GM21381 (cell line): ENCODE results near the gene COPE.
"Not testable (repeated sequence)": the region's sequence is repeated elsewhere in the genome, so short reads cannot be mapped to it uniquely, and the experiment has no call there.

ENCODE experiments used
- ATAC-seq: cut with Tn5 transposase; IDR thresholded peaks from one replicate; pipeline ENCODE4 v1.9.1; 2021; ENCODE audit warnings: mild to moderate bottlenecking, moderate library complexity; ENCODE audit not compliant: unreplicated experiment

COPE gene

DNA sequence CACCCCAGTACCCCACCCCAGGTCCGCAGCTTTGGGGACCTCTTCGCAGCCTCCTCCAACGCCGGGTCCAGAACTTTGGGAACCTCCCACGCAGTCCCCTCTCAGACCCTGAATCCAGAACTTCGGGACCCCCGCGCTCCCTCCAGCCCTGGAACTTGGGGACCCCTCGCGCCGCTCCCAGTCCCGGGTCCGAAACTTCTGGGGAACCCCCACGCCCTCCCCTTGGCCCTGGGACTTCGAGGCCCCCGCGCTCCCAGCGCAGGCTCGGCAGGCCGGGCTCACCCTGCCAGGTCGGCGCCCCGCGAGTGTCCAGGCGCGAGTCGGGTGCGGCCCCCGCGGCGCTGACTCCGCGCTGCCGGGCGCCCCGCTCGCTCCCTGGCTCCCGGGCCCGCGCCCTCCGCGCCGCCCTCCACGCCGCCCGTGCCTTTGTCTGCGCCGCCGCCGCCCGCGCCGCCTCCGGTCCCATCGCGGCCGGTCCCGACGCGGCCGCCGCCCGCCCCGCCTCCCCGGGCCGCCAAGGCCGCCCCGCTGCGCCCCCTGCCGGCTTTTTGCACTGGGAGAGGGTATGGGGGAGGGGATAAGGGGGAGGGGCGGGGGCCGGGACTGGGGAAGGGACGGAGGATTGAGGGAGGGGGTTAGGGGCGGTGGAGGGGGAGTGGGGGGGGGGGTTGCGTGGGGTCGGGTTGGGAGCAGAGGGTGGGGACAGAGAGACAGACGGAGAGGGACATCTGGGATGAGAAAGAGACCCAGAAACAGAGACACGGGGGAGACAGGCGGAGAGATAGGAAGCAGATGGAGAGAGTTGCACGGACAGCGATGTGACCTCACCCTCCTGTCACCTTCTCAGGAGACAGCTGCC is 21.8 kb upstream of the COPE start, which contains the start of gene HOMER3:
TSS of gene HOMER3 (minus strand) at position 449 of the 859 bp plus-strand sequence. CDS start 2,235 bp downstream, outside the sequence.
- ATAC-seq = no peak

DNA sequence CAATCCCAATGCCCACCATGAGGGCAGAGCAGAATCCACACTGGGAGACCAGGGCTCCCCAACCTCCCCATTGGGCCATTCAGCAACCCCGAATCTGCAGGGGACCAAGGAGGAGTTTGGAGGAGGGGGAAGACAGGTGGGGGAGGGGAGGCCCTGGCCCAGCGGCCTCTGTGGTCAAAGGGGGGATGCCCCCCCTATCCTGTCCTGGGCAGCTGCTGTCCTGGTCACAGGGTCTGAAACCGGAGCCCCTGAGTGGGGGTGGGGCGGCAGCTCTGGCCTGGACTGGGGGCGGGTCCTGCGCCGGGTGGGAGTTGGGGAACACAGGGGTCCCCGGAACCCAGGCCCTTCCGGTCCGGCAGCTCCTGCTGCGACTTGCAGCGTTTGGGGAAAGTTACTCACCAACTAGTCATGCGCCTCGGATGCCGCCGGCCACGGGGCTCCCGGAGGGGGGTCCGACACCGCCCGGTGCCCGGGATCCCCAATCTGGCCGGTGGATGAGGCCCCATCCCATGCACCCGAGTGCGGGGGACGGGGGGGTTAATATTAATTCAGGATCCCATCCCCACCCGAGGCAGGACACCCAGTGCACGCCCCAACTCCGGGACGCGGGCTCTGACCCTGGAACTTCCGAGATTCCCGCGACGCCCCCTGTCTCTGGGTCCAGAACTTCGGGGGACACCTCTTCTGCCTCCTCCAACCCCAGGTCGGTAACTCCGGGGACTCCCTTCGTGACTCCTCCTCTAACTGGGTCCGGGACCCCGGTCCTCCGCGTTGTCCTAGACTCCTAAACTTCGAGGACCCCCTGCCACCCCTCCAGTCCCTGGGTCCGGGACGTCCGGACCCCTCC is 21.0 kb upstream of the COPE start:
- ATAC-seq = no peak

DNA sequence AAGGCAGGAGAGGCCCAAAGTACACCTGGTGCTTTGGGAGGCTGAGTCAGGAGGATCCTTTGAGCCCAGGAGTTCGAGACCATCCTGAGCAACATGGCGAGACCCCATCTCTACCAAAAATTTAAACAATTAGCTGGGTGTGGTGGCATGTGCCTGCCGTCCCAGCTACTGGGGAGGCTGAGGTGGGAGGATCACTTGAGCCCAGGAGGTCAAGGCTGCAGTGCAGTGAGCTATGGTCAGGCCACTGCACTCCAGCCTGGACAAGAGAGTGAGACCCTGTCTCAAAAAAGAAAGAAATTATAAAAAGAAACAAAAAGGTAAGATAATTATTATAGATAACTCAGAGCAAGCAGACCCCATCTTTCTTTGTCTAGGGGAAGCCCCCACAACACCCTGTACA is 20.0 kb upstream of the COPE start:
- ATAC-seq = no peak

DNA sequence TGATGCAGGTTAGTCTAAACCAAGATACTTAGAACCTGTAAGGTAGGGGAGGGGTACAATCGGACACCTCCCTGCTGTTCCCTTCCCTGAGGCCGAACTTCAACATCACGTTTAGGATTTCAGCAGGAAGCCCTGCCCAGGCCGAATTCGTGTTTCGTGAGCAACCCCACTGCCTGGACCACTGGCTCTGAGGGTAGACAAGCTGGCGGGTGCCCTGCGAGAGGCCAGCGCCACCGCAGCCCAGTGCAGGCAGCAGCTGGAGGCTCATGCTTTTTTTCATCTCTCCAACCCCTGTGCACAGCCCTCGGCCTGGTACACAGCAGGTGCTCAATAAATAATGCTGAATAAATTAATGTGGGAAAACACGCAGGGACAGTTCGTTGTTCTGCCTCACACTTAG is 14.1 kb upstream of the COPE start:
- no peak for ATAC-seq

DNA sequence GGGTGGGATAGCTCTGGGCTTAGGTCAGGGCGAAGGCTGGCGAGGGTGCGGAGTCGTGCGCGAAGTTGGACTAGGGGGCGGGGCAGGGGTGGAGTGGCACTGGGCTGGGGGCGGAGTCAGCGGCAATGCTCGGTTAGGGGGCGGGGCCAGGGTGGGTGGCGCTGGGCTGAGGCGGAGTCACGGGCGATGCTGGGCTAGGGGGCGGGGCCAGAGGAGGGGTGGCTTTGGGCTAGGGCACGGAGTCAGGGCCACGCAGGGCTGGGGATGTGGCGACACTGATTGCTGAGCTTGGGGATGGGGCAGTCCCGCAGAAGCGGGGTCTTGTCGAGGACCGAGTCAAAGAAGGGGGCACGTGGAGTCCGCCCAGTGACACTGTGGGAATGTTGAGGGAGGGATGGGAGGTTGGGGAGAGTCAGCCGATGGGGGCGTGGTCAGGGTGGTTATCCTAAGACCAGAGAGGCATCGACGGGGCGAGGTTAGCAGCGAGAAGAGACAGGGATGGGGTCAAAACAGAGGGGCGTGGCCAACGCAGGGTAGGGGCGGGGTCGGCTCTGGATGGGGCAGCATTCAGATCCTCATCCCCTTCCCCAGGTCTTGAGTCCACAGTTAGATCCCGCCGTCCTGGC is 13.1 kb upstream of the COPE start:
- ATAC-seq = no peak

DNA sequence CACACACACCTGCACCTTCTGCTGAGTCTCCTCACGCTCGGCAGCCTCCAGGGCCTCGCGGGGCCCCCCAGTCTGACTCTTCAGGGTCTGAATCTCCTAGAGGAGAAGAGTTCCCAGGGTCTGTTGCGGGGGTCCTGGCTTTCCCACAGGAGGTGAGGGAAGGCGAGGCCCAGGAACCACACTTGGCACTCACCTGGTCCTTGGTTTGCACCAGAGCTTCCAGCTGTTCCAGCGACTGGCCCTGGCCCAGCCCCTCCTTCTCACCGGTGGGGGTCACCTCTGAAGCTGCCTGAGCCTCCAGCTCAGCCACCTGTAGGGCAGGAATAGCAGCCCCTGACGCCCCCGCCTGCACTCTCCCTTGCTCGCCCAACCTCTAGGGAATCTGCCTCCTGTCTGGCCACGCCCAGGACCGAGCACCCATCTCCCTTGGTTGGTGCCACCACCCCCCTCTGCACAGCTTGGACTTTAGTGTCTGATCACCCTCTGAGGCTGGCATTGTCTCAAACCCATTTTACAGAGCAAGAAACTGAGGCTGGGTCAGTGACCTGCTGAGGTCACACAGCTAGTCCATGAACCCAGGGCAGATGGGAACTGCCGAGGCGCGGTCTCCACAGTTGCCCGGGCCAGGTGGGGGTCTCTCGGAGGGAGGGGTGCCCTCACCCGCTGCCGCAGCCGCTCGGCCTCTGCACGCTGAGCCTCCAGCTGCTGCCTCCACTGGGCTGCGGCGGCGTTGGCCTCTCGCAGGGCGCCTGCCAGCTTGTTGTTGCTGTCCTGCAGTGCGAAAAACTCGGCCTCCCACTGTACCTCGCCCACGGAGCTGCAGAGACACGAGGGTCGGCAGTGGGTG is 12.4 kb upstream of the COPE start:
- no peak for ATAC-seq

DNA sequence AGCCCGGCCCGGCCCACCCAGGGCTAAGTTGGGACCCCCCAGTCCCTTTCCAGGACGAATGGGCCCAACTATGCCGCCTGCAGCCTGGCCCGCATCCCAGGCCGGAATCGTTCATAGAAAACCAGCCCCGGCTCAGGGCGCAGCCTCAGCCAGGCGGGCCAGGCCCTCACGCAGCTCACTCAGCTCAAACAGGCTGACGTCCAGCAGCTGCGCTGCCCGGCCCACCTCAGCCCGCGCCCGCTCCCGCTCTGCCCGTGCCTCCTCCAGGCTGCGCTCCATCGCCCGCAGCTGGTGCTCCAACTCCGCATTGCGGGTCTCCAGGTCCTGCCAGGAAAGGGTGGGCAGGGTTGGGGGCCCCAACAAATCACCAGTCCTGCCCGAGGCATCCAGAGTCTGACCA is 10.1 kb upstream of the COPE start:
- no peak for ATAC-seq

DNA sequence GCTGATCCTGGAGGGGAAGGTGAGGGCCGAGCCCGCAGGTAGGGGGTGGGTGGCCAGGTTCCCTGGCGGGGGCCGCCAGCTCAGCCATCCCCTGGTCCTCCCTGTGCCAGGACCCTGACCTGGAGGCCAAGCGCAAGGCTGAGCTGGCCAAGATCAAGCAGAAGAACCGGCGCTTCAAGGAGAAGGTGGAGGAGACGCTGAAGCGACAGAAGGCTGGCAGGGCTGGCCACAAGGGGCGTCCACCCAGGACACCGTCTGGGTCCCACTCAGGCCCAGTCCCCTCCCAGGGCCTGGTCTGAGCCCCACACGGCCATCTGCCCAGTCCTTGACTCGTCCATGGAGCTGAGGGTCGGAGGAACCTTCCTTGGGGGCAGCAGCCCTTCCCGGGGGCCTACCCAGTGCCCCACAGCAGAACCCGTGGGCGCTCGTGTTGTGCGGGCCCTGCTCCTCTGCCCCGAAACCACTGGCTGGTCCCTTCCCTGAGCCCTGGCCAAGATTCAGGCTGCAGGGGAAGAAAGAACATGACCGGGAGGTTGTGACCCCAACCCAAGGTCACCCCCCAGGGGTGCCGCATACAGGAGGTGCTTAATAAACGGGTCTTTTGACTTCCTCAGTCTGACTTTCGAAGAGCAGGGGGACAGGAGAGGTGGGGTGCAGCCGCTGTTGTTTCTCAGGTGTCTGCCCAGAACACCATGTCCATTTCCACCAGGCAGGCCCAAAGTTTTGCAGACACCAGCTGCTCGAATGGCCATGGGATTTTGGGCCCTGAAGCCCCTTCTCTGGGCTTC is 9.0 kb upstream of the COPE start:
- no peak for ATAC-seq

DNA sequence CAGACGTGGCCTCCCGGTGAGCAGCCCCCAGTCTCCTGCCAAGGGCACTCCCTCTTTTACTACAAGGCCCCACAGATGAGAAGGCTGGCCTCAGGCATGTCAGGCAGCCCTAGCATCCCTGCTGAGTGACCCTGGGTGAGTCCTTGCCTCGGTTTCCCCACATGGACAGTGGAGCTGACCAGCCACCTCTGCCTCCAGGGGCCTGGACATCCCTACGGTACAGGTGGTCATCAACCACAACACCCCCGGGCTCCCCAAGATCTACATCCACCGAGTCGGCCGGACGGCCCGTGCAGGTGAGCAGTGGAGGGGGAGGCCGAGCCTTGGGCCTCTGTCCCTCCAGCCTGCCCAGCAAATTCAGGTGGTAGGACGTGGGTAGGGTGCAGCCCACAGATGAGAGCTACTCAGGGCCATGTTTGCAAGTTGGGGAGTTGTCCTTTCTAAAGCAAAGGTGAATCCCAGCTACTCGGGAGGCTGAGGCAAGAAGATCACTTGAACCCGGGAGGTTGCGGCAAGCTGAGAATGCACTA is 5.6 kb upstream of the COPE start:
- no peak for ATAC-seq

DNA sequence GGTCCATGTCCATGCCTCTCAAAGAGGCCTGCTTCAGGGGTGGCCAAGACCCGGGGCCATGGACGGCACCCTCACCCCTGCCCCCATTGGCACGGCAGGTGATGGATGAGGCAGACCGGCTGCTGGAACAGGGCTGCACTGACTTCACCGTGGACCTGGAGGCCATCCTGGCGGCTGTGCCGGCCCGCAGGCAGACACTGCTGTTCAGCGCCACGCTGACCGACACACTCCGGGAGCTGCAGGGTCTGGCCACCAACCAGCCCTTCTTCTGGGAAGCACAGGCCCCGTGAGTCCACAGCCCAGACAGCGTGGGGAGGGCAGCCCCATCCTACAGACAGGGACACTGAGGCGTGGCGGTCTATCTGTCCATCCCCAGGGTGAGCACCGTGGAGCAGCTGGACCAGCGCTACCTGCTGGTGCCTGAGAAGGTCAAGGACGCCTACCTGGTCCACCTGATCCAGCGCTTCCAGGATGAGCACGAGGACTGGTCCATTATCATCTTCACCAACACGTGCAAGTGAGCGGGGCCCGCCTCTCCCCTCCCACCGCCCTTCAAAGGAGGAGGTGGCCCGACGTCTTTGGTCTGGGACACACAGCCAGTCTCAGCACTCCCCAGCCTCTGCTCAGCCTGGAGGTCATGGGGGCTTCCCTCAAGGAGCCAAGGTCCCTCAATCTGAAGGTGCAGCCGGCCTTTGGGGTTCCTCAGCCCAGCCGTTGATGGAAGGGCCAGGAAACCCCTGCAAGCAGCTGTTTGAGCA is 3.2 kb upstream of the COPE start:
- ATAC-seq = no peak

DNA sequence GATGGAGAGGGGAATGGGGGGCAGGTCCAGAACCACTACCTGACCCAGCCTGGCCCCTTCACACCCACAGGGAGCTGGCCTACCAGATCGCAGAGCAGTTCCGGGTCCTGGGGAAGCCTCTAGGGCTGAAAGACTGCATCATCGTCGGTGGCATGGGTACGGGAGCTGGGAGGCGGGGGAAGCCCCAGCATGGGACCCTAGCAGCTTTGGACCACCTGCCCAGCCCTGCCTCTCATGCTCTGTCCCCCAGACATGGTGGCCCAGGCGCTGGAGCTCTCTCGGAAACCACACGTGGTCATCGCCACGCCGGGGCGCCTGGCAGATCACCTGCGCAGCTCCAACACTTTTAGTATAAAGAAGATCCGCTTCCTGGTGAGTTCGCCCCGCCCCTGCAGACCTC is 2.4 kb upstream of the COPE start:
- no peak for ATAC-seq

DNA sequence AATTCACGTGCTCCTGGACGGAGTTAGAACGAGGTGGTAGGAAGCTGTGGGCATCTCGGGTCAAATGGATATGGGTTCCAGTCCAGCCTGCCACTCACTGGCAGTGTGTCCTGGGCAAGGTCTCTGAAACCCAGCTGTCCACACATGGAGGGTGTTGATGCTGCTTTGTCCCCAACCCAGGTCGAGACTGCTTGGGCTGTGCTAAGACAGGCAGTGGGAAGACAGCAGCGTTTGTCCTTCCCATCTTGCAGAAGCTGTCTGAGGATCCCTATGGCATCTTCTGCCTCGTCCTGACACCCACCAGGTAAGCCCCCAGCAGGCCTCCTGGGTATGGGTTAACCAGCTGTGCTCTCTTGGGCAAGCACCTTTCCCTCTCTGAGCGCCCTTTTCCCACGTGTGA is 1.2 kb upstream of the COPE start:
- no peak for ATAC-seq

DNA sequence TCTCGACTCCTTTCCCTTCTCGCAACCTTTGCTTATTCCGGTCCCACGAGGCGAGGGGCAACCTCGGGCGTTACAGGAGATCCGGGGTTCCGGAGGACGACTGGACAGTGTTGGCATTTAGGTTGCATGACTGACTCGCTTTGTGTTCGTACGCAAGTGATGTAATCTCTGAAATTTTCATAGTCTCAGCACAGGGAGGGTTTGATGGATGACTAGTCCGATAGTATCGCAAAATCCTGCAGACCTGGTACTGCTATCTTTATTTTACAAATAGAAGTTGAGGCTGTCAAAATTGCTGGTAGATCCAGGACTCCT is 670 bp upstream of the COPE start:
- no peak for ATAC-seq

DNA sequence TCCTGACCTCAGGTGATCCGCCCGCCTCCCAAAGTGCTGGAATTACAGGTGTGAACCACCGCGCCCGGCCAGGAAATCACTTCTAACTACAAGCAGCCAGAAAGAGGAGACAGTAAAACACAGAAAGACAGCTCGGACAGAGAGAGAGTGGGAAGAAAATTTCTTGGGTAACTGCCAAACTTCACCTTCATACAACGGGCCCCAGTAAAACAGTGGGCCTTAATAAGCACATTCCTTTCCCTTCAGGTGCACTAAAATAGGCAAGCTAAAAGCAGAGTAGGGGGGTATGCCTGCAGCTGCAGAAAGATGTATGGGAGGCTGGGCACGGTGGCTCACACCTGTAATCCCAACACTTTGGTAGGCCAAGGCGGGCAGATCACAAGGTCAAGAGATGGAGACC is 1.6 kb downstream of the COPE start:
- not testable (repeated sequence) for ATAC-seq

DNA sequence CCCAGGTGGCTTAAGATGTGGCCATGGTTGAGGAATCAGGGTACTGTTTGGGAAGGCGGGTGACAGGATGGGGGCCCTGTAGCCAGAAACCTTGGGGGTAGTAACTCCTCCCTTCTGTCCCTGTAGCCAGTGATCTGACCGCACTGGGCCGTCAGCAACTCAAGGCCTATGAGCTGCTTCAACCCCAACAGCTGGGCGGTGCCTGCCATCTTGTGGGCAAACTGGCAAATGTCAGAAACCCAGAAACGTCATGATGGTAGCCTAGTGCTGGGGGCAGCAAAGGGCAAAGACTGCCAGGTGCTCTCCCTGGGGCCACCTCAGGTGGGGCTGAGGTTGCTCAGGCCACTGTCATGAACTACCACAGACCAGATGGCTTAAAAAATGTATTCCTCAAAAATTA is 3.5 kb downstream of the COPE start:
- ATAC-seq = no peak

DNA sequence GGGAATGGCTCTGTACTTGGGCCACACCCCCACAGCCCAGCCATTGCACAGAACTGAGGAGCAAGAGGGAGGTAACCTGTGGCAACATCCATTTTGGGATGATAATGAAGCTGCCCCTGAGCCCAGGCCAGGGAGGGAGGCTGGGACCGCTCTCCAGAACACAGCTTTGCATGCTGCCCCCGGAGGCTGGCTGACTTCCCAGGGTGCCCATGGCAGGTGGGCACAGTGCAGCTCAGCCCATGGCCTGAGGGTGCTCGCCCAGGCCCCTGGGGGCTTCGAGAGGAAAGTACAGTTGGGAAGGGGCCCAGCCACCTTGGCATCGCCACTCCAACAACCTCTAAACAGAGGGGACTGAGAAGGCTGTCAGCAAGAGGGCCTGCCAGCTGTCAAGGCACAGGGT is 5.7 kb downstream of the COPE start:
- no peak for ATAC-seq

DNA sequence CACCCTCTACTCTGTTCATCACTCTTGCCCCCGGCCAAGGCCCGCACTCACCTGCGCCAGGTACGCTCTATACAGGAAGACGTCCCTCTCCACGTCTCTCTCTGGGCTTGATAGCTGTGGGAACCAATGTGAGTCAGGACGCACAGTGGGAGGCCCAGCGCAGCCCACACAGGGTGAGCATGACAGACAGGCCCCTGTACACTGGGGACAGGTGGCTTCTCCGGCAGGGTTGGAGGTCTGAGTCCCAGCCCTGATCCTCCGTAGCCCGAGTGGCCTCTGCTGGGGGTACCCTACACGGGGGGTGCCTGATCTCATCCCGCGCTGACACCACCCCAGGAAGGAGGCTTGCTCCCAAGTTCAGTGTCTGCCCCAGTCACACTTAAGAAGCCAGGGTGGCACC is 6.3 kb downstream of the COPE start:
- no peak for ATAC-seq

DNA sequence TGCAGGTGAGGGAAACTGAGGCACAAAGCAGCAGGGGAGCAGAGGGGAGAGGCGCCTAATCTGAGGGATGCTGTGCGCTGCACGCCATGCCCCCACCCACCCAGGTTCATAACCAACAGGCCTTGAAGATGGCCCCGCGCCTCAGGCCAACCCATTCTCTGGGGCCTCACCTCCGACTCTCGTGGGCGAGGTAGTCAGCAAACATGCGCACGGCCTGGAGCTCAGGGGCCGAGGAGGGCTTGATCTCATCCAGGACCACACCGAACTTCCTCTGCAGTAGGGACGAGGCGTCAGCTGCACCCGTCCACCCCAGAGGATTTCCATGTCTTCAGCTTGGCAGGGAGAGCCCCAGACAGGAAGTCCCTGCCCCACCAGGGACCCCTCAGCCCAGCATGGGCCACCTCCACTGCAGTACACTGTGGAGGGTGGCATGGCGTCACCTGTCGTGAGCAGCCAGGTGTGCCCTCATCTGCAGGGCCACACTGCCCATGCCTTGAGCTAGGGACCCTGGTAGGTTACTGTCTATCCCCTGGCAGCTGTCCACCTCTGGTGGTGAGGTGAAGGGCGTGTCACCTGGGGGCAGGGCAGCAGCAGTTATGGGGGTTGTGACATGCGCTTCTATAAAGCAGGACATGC is 8.3 kb downstream of the COPE start:
- no peak for ATAC-seq

DNA sequence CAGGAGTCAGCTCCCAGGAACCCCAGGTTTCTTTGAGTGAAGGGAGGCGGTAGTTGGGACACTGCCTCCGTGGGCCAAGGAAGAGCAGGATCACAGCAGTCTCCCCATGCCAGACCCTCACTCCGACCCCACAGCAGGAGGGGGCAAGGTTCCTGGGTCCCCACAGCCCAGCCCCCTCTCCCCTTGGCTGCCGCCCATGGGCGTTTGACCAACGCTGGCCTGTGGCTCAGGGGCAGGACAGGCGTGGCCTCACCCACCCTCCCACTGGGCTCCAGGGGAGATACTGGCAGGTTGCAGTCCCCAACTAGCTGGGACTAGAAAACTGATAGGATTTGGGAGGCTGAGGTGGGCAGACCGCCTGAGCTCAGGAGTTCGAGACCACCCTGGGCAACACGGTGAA is 9.2 kb downstream of the COPE start:
- no peak for ATAC-seq
